Measurements from ENCODE around the gene SV2C.

The SV2C gene

GRCh38 chr5:76196457-76196856, 113.3 kb downstream of the SV2C start:
- intact Hi-C loops (cut with DNase I): no loop called here
- DNase-seq: no peak

- DNase-seq: no peak
- intact Hi-C loops (cut with DNase I): no loop called here
Observed at GRCh38 chr5:76196886-76197489, 113.8 kb downstream of the SV2C start.

- no peak for DNase-seq
- intact Hi-C loops (cut with DNase I): no loop called here
Observed at GRCh38 chr5:76197726-76198125, 114.5 kb downstream of the SV2C start.

GRCh38 chr5:76199336-76200318, 116.4 kb downstream of the SV2C start:
- intact Hi-C loops (cut with DNase I): no loop called here
- DNase-seq: no peak

GRCh38 chr5:76202182-76202581, 119.0 kb downstream of the SV2C start:
- DNase-seq: no peak

GRCh38 chr5:76204191-76204590, 121.0 kb downstream of the SV2C start:
- intact Hi-C loops (cut with DNase I): no loop called here
- no peak for DNase-seq

More at GRCh38 chr5:76202182-76202581, 119.0 kb downstream of the SV2C start:
- intact Hi-C loops (cut with DNase I): no loop called here

- no peak for DNase-seq
- intact Hi-C loops (cut with DNase I): no loop called here
Observed at GRCh38 chr5:76204713-76205112, 121.5 kb downstream of the SV2C start.

- intact Hi-C loops (cut with DNase I): no loop called here
- no peak for DNase-seq
Observed at GRCh38 chr5:76207120-76207519, 123.9 kb downstream of the SV2C start.

- intact Hi-C loops (cut with DNase I): no loop called here
- DNase-seq: no peak
Observed at GRCh38 chr5:76209297-76209696, 126.1 kb downstream of the SV2C start.

GRCh38 chr5:76210946-76211345, 127.8 kb downstream of the SV2C start:
- DNase-seq: no peak
- intact Hi-C loops (cut with DNase I): no loop called here

GRCh38 chr5:76213858-76214257, 130.7 kb downstream of the SV2C start:
- intact Hi-C loops (cut with DNase I): no loop called here
- no peak for DNase-seq

- intact Hi-C loops (cut with DNase I): no loop called here
- DNase-seq: no peak
Observed at GRCh38 chr5:76216748-76217147, 133.6 kb downstream of the SV2C start.

GRCh38 chr5:76219636-76220035, 136.5 kb downstream of the SV2C start:
- intact Hi-C loops (cut with DNase I): no loop called here
- DNase-seq: no peak

GRCh38 chr5:76221311-76221710, 138.1 kb downstream of the SV2C start:
- intact Hi-C loops (cut with DNase I): no loop called here
- no peak for DNase-seq

- intact Hi-C loops (cut with DNase I): no loop called here
- no peak for DNase-seq
Observed at GRCh38 chr5:76222318-76222717, 139.1 kb downstream of the SV2C start.

- intact Hi-C loops (cut with DNase I): no loop called here
- no peak for DNase-seq
Observed at GRCh38 chr5:76223696-76224095, 140.5 kb downstream of the SV2C start.

GRCh38 chr5:76224898-76225297, 141.7 kb downstream of the SV2C start:
- DNase-seq: no peak
- intact Hi-C loops (cut with DNase I): no loop called here

- DNase-seq: no peak
- intact Hi-C loops (cut with DNase I): no loop called here
Observed at GRCh38 chr5:76225336-76225735, 142.2 kb downstream of the SV2C start.

- intact Hi-C loops (cut with DNase I): no loop called here
- DNase-seq: no peak
Observed at GRCh38 chr5:76229900-76230299, 146.7 kb downstream of the SV2C start.

GRCh38 chr5:76230711-76231285, 147.6 kb downstream of the SV2C start:
- no peak for DNase-seq
- intact Hi-C loops (cut with DNase I): no loop called here

GRCh38 chr5:76234665-76235064, 151.5 kb downstream of the SV2C start:
- no peak for DNase-seq
- intact Hi-C loops (cut with DNase I): no loop called here

GRCh38 chr5:76236684-76237083, 153.5 kb downstream of the SV2C start:
- intact Hi-C loops (cut with DNase I): no loop called here
- DNase-seq: no peak
